GM18868 (cell line): Measurements from ENCODE around the gene SLC22A9.
"Not testable (repeated sequence)": the region's sequence is repeated elsewhere in the genome, so short reads cannot be mapped to it uniquely, and the experiment has no call there.

Experiments used
- ATAC-seq: cut with Tn5 transposase; IDR thresholded peaks from one replicate; pipeline ENCODE4 v1.9.1; 2021; ENCODE audit warnings: mild to moderate bottlenecking, moderate library complexity; ENCODE audit not compliant: unreplicated experiment

The SLC22A9 gene

DNA sequence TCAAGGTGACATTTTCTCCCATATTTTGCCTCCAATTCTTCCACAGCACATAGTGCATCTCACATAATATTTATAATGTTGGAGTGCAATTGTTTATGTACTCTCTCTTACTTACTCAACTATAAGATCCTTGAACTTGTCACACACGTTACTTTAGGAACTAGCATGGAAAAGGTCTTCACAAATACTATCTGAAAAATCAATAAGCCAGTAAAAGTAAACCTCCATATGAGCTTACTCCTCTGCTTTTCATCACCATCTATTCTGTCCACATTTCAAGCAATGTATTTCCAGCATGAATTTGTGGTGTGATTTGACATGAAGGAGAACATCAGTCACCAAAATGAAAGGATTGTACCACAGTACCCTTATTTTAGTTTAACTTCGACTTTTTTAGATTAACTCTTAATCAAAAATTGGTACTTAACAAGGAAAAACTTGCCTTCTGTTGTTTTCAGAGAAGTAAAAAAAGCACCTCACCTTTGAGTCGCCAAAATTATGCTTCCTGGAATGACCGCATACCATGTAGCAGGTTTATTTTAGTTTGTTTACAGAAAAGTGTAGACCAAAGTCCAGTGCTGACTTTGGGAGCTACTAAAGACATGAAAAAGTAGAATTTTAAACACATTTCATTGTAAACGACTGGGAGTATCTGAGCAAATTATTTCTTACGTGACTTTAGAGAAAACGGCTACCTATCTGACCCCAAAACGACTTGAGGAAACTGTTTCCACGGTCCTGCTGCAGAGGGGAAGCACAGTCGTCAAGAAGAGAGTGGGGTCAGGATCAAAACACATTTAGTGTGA, at the start of gene SLC22A9:
SLC22A9 (plus strand) TSS at position 621 of the 806 bp plus-strand sequence. CDS start 272 bp downstream, outside the sequence.
- ATAC-seq = no peak

DNA sequence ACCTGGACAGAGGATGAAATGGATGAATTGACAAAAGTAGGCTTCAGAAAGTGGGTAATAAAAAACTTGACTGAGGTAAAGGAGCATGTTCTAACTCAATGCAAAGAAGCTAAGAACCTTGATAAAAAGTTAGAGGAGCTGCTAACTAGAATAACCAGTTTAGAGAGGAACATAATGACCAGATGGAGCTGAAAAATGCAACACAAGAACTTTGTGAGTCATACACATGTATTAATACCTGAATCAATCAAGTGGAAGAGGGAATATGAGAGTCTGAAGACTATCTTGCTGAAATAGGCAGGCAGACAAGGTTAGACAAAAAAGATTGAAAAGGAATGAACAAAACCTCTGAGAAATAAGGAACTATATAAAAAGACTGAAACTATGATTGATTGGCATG, 47.9 kb upstream of the SLC22A9 start:
- no peak for ATAC-seq

DNA sequence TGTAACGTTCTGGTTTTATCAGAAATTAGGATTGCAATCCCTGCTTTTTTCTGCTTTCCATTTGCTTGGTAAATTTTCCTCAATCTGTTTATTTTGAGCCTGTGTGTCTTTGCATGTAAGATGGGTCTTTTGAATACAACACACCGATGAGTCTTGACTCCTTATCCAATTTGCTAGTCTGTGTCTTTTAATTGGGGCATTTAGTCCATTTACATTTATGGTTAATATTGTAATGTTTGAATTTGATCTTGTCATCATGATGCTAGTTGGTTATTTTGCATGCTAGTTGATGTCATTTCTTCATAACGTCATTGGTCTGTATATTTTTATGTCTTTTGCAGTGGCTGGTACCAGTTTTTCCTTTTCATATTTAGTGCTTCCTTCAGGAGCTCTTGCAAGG, 34.5 kb upstream of the SLC22A9 start:
- ATAC-seq = not testable (repeated sequence)

DNA sequence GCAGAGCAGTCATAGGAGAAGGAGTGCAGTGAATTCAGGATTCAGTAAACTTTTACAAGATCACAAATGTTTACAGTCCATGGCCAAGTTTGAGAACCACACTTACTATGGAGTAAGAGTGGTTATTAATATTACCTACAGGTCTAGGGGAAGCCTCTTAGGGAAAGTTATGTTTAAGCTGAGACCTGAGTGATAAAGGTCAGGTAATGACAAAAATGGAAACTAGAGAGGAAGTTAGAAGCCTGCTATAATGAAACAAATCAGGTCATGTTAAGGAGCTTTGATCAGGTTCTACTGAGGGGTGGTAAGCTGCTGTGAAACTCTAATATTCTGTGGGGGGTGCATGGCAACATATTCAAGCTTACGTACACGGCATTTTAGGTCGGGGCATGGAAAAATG, 32.5 kb upstream of the SLC22A9 start:
- no peak for ATAC-seq

DNA sequence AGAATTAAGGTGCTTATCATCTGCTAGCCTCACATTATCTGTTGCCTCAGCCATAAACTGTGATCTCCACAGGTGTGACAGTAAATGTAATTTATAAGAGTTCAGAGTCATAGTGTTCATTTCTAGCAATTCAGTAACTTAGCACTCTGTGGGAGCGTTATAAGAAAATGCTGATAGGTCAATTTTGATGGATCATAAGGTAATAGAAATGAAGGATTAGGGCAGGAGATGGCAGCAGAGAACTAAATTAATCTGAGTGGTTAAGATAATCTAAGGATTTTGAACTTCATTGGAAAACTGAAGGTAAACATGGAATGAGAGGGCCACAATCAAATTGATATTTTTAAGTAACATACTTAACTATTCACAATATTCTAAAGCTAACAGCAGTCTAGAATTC, 26.5 kb upstream of the SLC22A9 start:
- ATAC-seq = no peak

DNA sequence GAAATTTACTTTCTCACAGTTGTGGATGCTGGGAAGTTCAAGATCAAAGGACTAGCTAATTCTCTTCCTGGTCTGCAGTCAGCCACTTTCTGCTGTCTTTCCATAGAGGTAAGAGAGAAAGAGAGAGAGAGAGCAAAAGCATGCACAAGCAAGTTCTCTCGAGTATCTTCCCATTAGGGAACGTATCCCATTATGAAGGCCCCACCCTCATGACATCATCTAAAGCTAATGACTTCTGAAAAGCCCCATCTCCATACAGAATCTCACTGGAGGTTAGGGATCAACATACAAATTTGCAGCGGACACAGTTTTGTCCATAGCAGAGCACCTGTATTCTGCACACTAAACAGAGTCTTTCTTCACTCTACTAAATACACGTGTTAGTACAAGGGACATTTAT, 17.4 kb upstream of the SLC22A9 start:
- ATAC-seq = no peak

DNA sequence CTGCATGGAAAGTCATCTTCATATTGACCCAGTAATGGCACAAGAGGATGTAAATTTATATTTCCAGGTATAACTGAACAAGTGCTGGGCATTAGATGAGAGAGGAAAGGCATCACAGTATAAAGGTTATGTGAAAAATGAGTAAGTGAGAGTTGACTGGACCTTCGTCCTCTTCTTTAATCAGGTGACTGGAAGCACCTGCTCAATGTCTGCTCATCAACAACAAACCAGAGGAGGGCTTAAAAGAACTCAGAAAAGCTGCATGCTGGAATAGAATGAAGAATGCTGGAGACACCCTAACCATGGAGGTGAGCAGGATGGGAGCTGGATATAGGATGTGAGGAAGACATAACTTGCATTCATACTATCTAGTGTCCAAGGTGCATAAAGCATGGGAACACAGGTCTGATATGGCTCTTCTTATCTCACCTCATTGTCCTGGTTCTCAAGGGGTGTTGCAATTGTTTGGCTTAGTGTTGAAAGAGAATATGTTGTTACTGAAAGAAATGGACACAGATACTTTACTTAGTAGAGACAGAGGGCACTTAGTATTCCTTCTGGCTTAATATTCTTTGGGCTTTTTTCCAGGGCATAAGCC, 7.3 kb upstream of the SLC22A9 start:
- no peak for ATAC-seq

DNA sequence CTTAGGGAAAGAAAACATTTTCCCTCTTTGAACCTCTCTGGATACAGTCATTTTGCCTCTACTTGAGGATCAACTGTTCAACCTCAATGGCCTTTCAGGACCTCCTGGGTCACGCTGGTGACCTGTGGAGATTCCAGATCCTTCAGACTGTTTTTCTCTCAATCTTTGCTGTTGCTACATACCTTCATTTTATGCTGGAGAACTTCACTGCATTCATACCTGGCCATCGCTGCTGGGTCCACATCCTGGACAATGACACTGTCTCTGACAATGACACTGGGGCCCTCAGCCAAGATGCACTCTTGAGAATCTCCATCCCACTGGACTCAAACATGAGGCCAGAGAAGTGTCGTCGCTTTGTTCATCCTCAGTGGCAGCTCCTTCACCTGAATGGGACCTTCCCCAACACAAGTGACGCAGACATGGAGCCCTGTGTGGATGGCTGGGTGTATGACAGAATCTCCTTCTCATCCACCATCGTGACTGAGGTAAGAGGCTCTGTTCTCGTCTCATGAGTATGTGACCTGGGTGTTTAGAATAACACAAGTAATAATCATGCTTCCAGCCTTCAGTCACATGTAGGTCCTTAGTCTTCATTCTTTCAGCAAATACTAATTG, 495 bp downstream of the SLC22A9 start:
- ATAC-seq = no peak

DNA sequence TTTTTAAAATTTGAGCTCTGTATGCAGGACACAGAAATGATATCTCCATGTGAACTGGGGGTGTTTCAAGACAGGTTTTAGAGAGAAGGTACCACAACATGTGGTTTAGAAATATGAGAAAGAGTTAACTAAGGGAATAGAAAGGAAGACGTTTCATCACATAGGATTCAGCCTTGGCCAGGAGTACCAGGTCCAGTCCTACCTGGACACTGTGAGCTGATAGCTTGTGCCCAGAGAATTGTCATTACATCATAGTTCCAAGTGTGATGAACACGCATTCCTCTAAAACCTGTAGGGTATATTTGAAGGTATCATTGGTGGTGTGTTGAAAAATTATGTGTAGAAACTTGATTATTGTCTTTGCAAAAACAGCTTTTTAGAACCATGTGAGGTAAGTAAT, 1.8 kb downstream of the SLC22A9 start:
- no peak for ATAC-seq

DNA sequence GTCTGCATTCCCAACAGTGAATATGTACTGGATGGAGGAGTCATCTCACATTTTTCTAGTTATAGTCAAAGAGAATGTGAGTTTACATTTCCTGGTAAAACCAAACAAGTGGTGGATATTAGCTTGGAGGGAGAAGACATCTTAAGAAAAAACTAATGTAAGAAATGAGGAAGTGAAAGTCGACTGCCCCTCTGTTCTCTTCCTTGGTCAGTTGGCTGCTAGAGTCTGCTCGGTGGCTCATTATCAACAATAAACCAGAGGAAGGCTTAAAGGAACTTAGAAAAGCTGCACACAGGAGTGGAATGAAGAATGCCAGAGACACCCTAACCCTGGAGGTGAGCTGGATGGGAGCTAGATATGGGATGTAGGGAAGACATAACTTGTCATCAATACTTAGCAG, 5.8 kb downstream of the SLC22A9 start:
- ATAC-seq = no peak

DNA sequence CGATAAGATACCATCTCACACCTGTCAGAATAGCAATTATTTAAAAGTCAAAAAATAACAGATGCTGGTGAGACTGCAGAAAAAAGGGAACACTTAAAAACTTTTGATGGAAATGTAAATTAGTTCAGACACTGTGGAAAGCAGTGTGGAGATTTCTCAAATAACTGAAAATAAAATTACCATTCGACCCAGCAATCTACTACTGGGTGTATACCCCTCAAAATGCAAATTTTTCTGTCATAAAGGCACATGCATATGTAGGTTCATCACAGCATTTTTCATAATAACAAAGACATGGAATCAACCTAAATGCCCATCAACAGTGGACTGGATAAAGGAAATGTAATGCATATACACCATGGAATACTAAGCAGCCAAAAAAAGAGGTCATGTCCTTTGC, 10.5 kb downstream of the SLC22A9 start:
- ATAC-seq = no peak

DNA sequence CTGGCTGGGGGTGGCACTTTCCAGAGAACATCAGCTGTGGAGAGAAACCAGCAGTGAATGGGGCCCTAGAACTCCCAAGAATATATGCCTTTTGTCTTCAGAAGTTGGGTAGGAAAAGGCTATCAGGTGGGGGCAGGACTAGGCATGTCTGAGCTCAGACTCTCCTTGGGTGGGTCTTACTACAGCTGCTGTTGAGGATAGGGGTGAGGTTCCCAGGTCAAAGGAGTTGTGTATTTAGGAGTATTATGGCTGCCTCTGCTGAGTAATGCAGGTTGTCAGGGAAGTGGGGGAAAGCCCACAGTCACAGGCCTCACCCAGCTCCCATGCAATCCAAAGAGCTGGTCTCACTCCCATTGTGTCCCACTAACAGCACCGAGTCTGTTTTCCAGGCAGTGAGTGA, 26.1 kb downstream of the SLC22A9 start:
- ATAC-seq = no peak

DNA sequence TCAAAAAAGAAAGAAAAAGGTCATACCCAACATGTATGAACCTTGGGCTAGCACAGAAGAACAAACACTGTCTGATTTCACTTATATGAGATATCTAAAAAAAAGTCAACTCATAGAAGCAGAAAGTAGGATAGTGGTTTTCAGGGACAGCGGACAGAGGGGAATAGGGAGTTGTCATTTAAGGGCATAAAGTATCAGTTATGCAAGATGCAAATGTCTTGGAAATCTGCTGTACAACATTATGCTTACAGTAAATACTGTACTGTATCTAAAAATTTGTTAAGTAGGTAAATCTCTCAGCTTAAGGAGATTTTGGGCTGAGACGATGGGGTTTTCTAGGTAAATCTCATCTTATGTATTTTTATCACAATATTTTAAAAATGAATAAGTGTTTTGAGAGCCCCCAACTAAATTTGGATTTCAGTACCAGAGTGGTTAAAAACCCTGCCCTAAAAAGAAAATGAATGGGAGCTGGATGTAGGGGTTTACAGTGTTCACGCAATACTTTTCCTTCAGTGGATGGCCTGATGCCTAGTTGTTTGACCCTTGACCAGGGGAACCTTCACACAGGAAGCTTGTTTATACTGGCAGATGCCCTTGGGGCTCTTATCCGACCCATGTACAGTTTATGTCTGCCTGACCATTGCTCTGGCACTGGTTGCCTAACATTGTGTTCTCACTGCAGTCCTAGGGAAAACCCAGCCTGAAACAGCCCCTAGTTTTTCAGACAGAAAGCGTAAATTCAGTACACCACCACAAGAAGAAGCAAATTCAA, 34.8 kb downstream of the SLC22A9 start:
- ATAC-seq = no peak

DNA sequence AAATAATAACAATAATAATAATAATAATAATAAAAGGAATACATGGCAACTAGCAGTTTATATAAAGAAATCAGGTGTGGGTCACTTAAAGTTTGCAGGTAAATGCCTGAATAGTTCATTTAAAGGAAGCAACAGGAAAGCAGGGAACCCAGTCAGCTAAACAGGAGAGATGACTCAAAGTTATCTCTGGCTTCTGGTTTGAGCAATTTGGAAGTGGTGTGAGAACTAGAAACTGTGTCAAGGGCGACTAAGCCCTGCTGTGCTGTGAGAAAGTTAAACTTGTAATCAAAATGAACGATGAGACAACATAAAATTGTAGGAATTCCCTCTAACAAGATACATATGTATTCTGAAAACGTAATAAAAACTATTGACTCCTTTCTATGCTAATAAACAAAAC, 35.5 kb downstream of the SLC22A9 start:
- no peak for ATAC-seq

DNA sequence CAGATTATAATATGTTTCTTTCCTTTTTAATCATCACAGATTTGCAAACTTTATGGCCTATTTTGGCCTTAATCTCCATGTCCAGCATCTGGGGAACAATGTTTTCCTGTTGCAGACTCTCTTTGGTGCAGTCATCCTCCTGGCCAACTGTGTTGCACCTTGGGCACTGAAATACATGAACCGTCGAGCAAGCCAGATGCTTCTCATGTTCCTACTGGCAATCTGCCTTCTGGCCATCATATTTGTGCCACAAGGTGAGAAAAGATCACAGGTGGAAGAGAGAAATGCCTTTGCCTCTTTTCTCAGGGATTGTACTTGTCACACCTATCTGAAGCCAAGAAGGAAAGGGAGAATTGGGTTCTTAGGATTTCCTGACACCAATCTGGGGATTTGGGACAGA, 36.9 kb downstream of the SLC22A9 start:
- no peak for ATAC-seq

DNA sequence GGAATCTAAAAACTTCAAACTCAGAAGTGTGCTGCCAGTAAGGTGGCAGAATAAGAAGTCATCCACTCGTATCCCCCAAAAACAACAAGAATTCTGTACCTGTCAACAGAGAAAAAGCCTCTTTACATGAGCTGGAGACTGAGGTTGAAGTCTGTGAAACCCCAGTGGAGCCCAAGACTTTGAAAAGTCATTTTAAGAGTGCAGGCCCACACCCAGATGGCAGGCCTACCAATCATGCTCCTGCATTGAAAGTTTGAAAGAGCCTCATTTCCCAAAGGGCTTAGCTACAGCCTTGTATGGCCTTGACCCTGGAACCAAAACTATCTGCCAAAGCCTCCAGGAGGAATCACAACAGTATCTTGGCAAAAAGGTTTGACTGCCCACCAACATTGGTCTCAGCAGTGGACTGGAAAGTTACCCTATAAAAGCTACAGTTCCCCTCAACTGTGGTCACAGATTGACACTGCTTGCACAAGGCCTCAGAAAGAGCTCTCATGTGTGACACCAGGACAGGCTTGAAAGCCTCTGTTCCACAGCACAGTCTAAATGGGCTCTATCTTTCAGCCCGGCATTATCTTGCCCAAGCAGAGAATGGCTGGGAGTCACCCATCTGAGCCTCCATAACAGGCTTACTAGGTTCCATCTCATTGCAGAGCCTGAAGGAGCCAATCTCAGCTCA, 47.7 kb downstream of the SLC22A9 start:
- no peak for ATAC-seq

DNA sequence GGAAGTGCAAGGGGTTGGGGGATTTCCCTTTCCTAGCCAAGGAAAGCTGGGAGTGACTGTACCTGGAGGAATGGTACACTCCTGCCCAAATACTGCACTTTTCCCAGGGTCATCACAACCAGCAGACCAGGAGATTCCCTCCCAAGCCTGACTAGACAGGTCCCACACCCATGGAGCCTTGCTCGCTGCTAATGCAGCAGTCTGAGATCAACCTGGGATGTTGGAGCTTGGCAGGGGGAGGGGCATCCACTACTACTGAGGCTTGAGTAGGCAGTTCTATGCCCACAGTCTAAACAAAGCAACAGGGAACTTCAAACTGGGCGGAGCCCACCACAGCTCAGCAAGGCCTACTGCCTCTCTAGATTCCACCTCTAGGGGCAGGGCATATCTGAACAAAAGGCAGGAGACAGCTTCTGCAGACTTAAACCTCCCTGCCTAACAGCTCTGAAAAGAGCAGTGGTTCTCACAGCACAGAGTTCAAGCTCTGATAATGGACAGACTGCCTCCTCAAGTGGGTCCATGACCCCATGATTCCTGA, 58.5 kb downstream of the SLC22A9 start:
- no peak for ATAC-seq

DNA sequence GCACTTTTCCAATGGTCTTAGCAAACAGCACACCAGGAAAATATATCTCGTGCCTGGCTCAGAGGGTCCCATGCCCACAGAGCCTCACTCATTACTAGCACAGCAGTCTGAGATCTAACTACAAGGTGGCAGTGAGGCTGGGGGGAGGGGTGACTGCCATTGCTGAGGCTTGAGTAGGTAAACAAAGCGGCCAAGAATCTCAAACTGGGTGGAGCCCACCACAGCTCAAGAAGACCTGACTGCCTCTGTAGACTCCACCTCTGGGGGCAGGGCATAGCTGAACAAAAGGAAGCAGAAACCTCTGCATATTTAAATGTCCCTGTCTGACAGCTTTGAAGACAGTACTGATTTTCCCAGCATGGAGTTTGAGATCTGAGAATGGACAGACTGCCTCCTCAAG, 61.1 kb downstream of the SLC22A9 start:
- not testable (repeated sequence) for ATAC-seq

DNA sequence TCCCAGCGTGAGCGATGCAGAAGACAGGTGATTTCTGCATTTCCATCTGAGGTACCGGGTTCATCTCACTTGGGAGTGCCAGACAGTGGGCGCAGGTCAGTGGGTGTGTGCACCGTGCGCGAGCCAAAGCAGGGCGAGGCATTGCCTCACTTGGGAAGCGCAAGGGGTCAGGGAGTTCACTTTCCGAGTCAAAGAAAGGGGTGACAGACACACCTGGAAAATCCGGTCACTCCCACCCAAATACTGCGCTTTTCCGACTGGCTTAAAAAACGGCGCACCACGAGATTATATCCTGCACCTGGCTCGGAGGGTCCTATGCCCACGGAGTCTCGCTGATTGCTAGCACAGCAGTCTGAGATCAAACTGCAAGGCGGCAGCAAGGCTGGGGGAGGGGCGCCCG, 65.8 kb downstream of the SLC22A9 start:
- not testable (repeated sequence) for ATAC-seq

DNA sequence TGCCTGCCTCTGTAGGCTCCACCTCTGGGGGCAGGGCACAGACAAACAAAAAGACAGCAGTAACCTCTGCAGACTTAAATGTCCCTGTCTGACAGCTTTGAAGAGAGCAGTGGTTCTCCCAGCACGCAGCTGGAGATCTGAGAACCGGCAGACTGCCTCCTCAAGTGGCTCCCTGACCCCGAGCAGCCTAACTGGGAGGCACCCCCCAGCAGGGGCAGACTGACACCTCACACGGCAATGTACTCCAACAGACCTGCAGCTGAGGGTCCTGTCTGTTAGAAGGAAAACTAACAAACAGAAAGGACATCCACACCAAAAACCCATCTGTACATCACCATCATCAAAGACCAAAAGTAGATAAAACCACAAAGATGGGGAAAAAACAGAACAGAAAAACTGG, 66.2 kb downstream of the SLC22A9 start:
- ATAC-seq = not testable (repeated sequence)

DNA sequence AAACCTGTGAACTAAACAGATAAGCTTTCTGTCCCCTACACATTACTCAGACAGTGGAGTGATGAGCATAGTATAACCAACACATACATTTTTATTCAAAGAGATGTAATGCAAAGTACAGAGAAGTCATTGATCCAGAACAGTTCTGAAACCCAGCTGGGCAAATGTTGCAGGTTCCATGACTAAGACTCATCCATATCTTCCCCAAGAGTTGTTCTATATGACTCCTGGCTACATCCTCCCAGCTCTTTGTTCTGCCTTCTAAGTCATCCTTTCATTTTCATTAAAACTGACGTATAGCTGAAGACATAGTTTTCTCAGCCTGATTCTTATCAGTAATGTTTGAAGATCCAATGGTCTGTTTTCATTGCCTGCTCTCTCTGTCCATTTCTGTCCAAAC, 74.1 kb downstream of the SLC22A9 start:
- no peak for ATAC-seq
